Measurements from ENCODE around the gene FZD10.

The FZD10 gene

DNA sequence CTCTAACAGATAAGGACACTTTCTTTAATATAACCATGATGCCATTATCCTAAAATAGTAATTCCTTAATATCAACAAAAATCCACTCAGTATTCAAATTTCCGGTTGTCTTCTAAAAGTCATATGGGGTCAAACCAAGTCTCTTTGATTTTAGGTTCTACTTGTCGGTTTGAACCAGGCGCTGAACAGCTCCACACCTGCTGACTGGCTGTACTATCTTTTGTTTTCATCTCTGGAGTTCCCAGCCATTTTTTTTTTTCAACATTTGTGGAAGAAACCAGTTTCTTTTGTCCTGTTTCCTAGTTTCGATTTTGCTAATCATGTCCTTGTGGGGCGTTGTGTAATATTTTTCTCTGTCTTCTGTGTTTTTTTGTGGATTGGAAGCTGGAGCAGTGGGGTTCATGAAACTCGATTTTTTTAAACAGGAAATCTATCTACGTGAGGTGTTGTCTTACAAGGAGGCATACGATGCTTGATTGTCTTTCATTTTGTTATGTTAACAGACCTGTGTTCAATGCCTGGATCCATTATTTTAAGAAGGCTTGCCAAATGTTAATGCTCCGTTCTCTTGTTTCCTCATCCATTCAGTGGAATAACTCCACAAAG, 50.2 kb downstream of the FZD10 start:
- DNase-seq (ENCODE audit: low read depth in 2 of 2) = no peak

DNA sequence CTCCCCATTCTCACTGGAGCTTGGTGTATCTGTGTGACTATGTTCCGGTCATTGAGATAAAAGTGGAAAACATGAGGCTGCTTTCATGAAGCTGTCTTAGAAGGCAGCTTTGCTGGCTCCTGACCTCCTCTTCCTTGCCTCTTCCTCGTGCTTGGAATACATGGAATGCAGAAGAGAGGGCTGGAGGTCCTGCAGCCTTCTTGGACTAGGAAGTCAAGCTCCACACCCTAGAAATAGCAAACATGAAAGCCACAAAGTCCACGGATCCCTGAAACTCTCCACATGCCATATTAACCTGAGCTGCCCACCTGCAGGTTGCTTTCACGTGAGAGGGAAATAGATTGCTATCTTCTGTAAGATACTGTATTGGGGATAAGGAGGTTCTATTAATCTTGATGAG, 51.0 kb downstream of the FZD10 start:
- no peak for DNase-seq (ENCODE audit: low read depth in 2 of 2)

DNA sequence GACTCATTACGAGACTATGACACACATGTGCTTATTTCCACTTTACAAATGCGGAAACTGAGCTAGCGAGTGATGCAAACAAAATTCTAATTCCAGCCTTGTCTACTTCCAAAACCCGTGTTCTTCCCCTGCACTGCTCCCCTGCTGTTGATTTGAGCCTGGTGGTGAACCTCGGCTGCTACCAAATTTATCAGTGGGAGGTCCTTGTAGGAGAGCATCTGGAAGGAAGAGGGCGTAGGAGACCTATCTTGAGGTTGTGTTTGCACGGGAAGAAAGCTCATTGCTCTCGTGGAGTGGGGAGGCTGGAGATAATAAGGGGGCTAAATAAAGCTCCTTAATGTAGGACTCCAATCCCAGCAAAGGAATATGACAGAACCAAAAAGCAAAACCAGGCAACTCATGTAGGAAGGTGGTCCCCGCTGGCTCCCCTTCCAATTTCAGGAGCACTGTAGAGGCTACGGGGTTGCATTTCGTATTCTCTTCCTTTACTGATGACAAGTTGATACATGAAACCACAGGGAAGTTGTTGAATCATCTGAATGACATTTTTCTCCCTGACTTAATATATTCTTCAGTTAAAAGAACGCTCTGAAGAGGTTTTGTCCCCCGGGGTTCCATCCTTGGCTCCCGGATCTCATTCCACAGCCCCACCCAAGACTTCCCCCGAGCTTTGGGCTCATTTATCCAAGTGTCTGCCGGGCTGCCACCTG, 52.6 kb downstream of the FZD10 start:
- DNase-seq (ENCODE audit: low read depth in 2 of 2) = no peak
